Colonic mucosa (tissue), 4 donors: Measurements from ENCODE around the gene CNTN2. TPM values are rescaled to one million over a fixed set of nuclear protein-coding genes. Genes with fewer than 3 reads are reported as not detected.

Source experiments
- DNase-seq: peaks from one replicate; pipeline ENCODE4 v3.0.0-alpha.2; 2020
- H3K27ac ChIP-seq: fragments of 200-600 bp; one replicate; pipeline ENCODE4 v1.8.0; 2021
- H3K27me3 ChIP-seq: fragments of 200-600 bp; one replicate; pipeline ENCODE4 v1.8.0; 2021
- H3K36me3 ChIP-seq: fragments of 200-600 bp; one replicate; pipeline ENCODE4 v1.8.0; 2021
- H3K4me1 ChIP-seq: fragments of 200-600 bp; one replicate; pipeline ENCODE4 v1.8.0; 2021; ENCODE audit warnings: mild to moderate bottlenecking
- H3K4me3 ChIP-seq: fragments of 200-600 bp; one replicate; pipeline ENCODE4 v1.8.0; 2021
- H3K9ac ChIP-seq, 2 donors: one replicate each; pipeline ENCODE4 v1.7.0; 2013; ENCODE audit warnings: control low read depth in 2 of 2, low read depth in 2 of 2, low read length in 2 of 2
- H3K9me3 ChIP-seq: fragments of 200-600 bp; one replicate; pipeline ENCODE4 v1.8.0; 2021
- CTCF ChIP-seq: fragments of 200-600 bp; IDR thresholded peaks from one replicate; pipeline ENCODE4 v1.8.0; 2022; ENCODE audit warnings: antibody characterized with exemption, mild to moderate bottlenecking
- intact Hi-C: fragments of 100-400 bp; cut with DNase I; formaldehyde crosslinking; loops from one replicate; pipeline ENCODE4 v1.14.1; 2022
- total RNA-seq, 2 donors: library from RNA; stranded (reverse); fragmentation: NEBNext Ultra II Directional in 1 of 2; extraction: Animal tissue kit (Norgen Biotek cat#: 25700) in 1 of 2; gene quantifications; one replicate each; pipeline ENCODE4 v1.2.1, GENCODE V29; 2021
- donor health status: healthy.
- donor health status: DM: no; HTN: no; CAD: no.
- donor health status: DM: no; HTN: no; CAD: no.

The CNTN2 gene
- total RNA-seq, 2 donors from 2014 or later = 0.20 to 1.4 TPM

- Histone ChIP-seq H3K9ac (no peak overlapping the region), H3K4me1 (no peaks in the 10 kb centered on the region), H3K9me3 (no peaks in the 10 kb centered on the region), H3K4me3 (no peak overlapping the region), H3K36me3 (no peaks in the 10 kb centered on the region), H3K27ac (no peak overlapping the region), H3K27me3 (peaks cover 20% of the 10 kb centered on the region)
- DNase-seq = no peak
- intact Hi-C loops = no loop called here
- no peak for TF ChIP-seq CTCF
Measured at GRCh38 chr1:205047764-205048231, 4.8 kb downstream of the CNTN2 start.

GRCh38 chr1:205048382-205048781 lies 5.4 kb downstream of the CNTN2 start:
- no peak overlapping the region for H3K4me3 ChIP-seq
- no peak for TF ChIP-seq CTCF
- H3K9me3 ChIP-seq = no peaks in the 10 kb centered on the region
- no peak for DNase-seq
- H3K27ac ChIP-seq = no peak overlapping the region
- no peaks in the 10 kb centered on the region for H3K36me3 ChIP-seq
- no peak overlapping the region for H3K9ac ChIP-seq
- intact Hi-C loops = no loop called here
- H3K27me3 ChIP-seq = peaks cover 14% of the 10 kb centered on the region
- no peaks in the 10 kb centered on the region for H3K4me1 ChIP-seq

- intact Hi-C loops = no loop called here
Measured at GRCh38 chr1:205049479-205049878, 6.5 kb downstream of the CNTN2 start.

GRCh38 chr1:205052690-205053089 lies 9.7 kb downstream of the CNTN2 start:
- H3K4me1 ChIP-seq = no peaks in the 10 kb centered on the region
- no peak for TF ChIP-seq CTCF
- no peak overlapping the region for H3K9ac ChIP-seq
- H3K27ac ChIP-seq = no peak overlapping the region
- no peaks in the 10 kb centered on the region for H3K36me3 ChIP-seq
- no peaks in the 10 kb centered on the region for H3K9me3 ChIP-seq
- DNase-seq = no peak
- no peak overlapping the region for H3K4me3 ChIP-seq
- intact Hi-C loops = no loop called here
- H3K27me3 ChIP-seq = no peaks in the 10 kb centered on the region

More at GRCh38 chr1:205049479-205049878, 6.5 kb downstream of the CNTN2 start:
- Histone ChIP-seq H3K9me3 (no peaks in the 10 kb centered on the region), H3K27me3 (peaks cover 3% of the 10 kb centered on the region), H3K27ac (no peak overlapping the region), H3K4me1 (no peaks in the 10 kb centered on the region), H3K9ac (no peak overlapping the region), H3K4me3 (no peak overlapping the region), H3K36me3 (no peaks in the 10 kb centered on the region)
- no peak for DNase-seq
- no peak for TF ChIP-seq CTCF

GRCh38 chr1:205053296-205053695 lies 10.3 kb downstream of the CNTN2 start:
- Histone ChIP-seq H3K27ac (no peak overlapping the region), H3K4me1 (no peaks in the 10 kb centered on the region), H3K9ac (no peak overlapping the region), H3K36me3 (no peaks in the 10 kb centered on the region), H3K4me3 (no peak overlapping the region), H3K9me3 (no peaks in the 10 kb centered on the region), H3K27me3 (no peaks in the 10 kb centered on the region)
- TF ChIP-seq CTCF = no peak
- intact Hi-C loops = no loop called here
- no peak for DNase-seq
